CD1c-positive myeloid dendritic cell (primary cell): ENCODE measurements around the gene CRIM1.

Experiments
- DNase-seq: peaks from one replicate; pipeline ENCODE4 v3.0.0-alpha.2; 2016; ENCODE audit errors: extremely low spot score

CRIM1 gene

DNA sequence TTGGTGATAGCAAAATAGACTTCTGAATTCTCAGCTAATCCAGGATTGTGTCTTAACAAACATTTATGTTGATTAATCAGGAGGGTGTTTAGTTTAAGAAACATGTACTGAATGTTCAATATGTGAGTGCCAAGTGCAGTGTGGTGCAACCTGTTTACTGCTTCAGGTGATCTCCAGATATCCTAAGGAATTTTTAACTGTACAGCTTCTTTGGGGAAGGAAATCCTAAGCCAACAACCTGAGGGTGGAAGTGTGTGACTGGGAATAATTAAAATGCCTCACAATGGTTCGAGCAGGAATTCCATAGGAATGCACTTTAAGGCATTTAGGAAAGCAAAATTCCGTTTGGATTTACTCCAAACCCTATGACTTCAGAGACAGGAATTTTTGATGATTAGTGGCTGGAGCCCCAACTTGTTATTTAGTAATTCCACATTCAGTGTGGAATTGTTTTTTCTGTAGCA is 16.4 kb downstream of the CRIM1 start:
- DNase-seq = no peak

DNA sequence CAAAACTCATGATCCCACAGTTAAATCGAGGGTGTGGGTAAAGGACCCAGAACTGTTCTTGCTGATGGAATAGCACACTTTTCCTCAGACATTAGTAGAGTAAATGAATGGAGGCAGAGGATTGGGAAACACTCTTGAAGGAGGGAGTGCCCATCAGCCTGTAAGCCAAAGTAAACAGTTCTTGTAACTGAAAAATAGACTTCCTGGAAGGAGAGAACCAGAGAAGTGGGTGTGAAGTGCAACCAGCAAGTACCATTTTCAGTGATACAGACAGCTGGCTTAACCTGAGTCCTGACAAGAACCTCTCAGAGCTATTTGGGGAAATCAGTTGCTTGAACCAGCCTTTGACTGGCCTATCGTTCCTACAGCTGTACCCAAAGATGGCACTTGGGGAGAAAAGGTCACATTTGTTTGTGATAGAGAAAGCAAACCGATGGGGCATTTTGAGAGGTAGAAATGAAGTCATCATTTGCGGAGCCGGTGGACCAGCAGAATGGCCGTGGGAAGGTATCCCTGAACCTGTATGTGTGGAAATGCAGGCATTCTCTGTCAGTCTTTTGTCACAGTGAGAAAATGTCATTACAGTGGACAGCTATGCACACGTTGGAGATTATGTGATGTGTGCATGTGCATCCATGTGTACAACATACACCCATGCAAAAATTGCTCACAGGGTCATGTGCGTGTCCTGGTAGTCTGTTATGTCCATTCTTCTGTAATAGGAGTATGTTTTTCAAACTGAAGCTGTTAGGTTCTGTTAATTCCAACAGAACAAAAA is 17.8 kb downstream of the CRIM1 start:
- DNase-seq = no peak

DNA sequence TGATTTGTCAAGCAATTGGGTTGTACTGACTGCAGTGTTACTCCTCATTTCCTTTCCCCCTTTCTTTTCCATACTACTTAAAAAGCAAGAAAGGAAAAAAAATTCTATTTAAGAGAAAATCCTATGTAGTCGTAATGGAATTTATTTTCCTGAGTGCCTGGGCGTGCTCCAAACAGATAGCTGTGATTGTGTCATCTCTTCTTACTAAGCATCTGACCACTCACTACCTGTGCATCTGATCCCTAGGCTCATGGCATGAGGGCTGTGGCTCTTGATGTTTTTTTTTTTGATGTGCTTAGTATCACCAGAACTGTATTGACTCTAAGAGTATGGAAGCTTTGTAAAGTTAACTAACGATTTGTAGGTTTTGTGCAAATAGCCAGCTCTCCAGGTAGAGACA is 19.0 kb downstream of the CRIM1 start:
- no peak for DNase-seq

DNA sequence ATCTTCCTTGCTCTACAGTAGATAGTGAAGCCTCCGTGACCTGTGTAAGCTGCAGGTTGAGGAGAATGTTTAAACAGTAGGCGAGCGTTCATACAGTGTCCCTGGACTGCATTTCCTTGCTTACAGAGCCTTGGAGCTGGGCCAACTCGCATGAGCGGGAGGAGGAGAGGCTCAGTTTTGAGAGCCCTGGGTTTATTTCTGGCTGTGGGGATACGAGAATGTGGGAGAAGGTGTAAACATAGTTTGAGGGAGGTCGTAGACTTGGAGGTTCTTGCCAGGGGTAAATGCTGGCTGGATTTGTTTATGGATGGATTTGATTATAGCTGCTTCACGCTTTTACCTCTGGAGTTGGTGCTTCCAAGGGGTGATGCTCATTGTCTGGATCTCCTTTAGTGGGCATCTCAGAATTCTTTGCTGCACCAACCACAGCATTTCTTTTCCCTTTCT is 20.8 kb downstream of the CRIM1 start:
- no peak for DNase-seq

DNA sequence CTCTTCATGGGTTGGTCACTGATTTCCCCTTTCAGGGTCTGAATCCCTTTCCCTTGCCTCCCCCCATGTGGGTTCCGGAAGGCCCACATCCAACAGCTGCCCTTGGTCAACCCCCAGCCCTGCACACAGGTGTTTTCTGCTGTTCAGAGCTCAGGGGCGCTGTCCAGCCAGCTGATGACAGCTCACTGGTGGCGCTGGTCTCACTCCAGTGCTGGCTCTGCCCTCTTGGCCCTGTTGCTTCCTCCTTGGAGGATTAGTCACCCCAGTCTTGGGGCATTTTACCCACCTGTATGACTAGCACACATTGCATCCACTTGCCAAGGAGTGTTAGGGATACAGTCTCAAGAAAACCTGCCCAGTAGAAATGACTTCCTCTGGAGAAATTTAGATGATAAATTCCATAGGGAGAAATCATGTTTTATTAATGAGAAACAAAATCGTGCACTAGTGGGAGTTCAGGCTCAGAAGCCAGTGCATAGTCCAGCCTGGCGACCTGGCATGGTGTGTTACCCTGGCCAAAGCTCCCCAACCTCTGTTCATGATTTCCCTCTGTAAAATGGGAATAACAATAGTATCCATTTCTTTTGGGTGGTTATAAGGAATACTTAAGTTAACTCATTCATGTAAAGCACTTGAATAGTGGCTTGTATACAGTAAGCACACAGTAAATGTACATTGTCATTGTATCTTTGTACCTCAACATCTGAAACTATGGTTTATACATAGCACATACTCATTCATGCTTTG is 21.6 kb downstream of the CRIM1 start:
- no peak for DNase-seq

DNA sequence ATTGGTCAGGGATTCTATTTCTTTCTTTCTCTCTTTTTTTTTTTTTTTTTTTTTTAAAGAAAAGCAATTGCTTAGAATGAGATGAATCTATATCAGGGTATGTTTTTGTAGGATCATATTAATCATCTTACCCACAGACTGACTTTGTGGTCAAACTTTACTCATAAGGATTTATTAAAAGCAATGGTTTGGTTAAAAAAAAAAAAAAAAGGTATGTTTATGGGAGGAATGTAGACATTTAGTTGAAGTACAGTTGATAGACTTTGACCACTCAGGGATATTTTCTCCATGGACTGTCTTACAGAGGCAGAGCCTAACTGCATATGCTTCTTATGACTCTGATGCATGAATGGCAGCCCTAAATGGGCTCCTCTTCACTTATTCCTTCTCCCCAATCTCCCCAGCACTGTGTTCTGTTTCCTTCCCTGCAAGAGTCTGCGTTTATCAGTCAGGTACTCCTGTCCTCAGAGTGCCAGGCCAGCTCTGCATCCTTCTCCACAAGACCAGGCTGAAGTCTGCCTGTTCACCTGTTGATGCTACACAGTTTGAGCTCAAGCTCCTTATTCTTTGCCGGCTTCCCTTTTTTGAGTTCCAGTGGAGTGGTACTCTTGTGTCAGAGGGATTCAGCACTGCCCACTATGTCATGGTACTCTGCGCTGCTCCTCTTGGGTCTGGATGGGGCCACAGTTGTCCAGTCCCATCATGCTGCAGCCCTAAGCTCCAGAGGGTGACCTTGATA is 24.3 kb downstream of the CRIM1 start:
- DNase-seq = no peak

DNA sequence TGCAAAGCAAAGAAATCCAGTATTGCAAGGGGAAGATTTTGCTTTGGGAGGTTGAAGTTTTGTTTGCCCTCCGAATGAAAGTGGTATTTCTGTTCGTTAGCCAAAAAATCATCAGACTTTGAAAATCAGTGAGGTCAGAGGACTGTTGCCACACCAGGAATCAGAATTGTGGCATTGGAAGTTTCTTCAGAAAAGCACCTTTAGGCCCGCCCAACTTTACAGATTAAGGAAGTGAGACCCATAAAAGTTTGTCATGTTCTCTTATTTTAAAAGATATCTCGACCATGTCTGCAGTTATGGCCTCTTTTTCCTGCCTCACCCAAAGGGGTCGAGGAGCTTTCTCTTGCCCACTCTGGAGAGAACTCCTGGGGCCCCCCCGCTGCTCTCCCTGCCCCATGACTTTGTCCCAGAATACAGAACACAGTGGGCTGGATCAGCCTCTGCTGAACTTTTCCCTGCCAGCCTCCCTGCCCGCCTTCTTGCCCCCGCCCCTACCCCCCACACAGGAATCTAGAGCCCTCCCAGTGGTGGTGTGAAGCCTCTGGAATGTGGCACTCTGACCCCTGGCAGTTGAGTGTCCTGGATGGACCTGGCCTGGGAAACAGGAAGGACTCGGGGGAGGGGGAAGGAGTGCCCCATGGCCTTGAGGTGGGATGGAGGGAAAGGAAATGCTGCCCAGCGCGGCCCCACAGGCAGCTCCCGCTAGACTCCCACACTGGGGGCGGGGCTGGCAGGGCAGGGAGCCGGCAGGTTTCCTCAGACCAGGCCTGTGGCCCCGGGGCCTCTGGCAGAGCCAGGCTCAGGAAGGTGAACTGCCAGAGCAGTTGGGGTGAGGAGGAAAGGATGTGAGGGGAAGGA is 25.3 kb downstream of the CRIM1 start:
- DNase-seq = peak; percentile 64

DNA sequence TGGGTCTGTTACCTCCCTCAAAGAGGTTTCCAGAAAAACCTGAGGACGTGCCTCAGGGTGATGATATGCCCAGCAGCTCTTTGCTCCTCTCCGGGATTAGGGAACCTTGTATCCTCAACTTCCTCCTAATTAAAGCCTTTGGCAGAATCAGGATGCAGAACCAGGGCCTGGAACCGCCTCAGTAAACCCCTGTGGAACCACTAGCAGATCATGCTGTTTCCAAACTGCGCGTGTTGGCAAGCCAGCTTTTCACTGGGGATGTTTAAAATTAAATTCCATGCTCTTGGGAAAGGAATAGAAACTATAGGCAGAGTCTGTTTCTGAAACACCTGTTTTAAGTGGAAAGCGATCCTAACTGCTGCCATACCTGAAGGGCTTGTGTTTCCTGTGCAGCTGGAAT is 26.4 kb downstream of the CRIM1 start:
- DNase-seq = peak; percentile 18

DNA sequence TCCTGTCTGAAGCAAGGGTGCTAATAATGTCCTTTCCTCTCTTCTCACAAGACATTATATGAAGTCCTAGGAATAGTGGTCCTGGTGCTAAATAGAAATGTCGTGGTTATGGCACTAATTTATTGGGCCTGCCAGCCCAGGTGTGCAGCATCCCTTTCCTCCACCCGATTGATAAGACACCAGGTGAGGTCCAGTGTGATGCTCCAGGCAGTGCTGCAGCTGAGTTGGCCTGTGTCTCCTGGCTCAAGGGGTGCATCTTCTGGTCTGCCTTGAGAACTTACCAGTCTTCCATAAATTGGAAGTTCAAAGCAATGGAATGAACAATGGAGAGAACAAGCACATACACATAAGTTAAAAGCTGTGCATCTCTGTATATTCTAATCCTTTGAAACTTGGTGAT is 26.9 kb downstream of the CRIM1 start:
- DNase-seq = no peak

DNA sequence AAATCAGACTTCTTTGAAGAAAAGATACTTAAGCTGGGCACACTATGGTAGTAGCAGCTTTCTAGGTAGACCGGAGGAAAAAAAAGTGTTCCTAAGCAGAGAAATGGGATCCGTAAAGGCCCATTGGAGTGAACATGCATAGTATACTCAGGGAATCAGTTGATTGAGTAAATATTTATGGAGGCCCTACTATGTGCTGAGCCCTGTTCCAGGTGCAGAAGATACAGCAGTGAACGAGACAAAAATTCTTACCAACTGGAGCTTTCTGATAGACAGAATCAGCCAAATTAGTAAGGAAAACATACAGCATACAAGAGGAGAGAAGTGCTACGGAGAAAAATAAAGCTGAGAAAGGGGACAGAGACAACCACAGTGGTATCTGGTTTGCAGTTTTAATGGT is 28.1 kb downstream of the CRIM1 start:
- no peak for DNase-seq

DNA sequence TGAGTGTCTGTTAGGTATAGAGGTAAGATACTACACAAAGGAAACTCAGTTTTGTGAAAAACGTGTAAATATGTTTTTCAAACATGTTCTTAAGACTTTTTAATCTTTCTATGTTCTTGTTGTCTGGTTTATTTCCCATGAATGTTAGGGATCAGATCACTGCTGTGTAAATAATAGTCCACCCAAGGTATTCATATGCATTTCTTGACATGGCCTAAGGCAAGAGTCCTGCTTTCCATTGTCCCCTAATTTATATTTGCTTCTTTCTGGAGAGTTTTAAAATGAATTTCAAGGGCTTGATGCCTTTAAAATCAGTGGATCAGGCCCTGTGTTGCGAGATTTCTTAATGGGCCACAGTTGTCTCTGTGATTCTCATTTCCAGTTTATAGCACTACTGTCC is 28.9 kb downstream of the CRIM1 start:
- no peak for DNase-seq

DNA sequence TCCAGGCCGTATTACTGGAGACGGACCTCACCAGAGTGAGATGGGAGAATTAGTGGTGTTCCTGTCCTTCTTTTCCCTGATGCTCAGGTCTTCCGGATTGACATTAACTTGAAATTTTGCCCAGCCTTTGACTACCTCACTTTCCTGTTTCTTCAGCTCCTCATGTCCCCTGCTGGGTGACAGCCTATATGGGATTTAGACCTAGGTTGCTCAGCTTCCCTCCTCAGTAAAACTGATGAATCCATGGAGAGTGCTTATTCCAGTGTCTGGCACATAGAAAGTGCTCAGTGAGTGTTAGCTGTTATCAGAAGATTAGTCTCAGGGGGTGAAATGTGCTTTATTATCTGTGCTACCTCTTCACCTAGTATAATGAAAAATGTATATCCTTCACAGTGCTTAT is 30.0 kb downstream of the CRIM1 start:
- no peak for DNase-seq

DNA sequence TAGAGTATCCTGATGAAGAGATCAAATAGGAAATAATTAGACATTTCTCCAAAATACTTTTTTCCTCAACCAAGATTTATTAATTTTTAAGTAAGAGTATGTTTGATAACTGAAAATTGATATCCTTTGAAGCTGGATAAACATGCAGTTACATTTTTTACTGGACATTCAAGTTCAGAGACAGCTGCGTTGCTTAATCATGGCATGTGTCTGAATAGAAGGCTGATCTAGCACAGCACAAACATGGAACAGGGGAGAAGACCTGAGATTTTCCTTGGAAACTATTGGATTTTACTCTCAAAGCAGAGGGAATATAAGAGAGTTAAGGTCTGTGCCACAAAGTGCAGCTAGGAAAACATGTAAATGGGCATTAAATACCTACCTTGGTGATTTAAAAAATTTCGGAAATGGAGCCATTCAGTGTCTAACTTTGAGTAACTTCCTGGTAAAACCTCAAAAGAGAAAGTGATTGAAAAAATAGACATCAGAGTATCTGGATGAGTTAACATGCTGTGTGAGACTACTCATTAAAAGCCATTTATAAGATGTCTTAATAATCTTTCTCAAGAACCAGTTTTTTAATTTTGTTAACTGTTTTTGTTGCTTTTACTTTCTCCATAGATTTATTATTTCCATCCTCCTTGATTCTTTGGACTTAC is 31.8 kb downstream of the CRIM1 start:
- DNase-seq = no peak

DNA sequence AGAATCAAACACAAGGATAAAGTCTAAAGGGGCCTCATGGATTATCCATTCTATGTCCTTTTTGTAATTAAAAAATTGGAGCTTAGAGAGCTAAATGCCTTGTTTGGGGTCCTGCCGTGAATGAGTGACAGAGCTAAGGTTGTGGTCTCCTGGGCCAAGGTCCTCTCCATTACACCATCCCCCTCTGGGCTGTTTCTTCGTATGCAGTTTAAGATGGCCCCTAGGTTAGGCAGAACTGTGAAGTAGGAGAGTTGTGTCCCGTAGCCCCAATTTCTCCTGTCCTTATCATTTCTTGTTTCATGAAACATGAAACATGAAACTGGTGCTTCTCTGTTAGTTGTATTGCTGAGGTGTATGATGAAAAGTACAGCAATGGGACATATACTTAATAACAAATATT is 32.9 kb downstream of the CRIM1 start:
- DNase-seq = no peak

DNA sequence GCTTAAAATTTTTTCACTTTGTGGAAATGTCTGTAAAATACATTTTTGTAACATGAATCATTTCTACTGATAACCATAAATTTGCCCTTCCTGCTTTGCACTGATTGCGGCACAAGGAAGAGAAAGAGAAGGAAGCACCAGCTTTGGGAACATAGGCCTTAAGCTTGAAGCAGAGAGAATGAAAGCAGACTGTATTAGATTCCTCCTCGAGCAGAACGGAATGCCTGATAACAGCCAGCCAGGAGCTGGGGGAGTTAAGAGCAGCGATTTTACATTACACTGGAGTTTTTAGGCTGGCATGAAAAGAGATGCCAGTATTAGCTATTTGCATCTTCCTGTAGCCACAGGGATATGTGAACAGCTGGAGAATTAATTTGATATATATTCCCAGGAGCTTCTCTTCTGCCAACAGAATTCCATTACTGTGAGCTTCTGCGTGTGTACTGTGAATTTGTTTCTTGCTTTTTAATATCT is 33.5 kb downstream of the CRIM1 start:
- DNase-seq = no peak

DNA sequence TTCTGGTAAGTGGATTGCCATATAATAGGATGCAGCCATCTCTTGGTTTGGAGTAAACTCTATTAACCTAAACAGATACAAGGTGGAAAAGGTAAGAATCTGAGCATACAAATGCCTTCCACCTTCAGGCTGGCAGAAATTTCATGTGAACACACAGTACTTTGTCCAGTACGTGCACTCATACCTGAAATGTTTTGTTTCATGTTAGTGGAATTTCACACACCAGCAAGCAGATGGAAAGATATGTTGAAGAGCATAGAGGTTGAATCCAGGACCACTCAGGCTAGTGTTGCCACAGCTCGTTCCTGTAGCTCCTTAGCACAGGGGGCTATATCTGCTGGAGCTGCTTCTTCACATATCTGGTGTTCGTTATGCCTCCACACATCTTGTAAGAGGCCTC is 34.0 kb downstream of the CRIM1 start:
- DNase-seq = no peak

DNA sequence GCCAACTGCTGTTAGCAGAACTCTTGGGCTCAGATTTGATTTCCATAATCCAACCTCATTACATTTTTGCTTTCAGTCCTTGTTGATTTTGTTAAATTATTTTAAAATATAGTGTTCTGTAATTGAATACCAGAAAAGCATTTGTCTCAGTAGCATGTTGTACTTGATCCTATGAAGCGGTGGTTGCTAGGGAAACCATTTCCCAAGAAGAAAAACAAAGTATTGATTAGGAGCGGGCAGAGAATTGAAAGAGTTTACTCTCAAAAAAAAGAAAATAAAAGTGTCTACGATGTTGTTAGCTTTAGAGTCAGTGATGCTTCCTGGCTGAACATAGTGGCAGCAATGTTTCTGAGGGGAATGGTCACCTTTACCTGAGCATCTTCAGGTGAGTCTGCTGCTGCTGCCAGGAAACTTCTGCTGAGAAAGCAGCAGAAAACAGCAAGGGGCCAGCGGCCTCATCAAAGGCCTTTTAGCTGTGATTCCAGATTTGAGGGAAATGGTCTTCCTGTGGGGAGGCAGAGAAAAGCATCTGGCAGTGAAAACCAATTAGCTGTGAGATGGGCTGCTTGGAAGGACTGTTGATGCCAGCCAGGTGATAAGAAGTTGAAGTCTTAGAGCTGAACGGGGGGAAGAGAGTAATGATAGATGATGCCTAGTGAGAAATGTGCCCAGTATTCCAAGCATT is 37.1 kb downstream of the CRIM1 start:
- DNase-seq = no peak

DNA sequence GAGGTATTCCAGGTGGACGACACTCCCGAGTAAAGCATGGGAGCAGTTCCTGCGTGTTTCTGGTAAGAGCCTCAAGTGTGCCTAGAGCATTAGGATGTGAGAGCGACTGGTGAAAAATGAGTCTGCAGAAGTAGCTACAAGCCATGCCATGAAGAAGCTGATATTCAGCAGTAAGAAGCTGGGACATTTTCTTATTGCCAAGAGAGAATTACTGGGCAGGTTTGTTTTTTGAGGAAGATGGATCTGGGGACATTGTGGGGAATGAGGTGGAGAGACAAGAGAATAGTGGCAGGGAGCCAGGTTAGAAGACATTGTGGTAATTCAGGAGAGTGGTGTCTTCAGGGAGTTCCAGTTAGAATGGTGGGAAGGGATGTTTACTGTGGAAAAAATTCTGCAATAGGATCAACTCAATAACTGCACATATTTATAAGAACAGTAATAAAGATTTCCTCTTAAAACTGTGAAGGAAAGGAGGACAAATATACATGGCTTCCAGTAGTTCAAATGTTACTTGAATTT is 38.2 kb downstream of the CRIM1 start:
- DNase-seq = no peak

DNA sequence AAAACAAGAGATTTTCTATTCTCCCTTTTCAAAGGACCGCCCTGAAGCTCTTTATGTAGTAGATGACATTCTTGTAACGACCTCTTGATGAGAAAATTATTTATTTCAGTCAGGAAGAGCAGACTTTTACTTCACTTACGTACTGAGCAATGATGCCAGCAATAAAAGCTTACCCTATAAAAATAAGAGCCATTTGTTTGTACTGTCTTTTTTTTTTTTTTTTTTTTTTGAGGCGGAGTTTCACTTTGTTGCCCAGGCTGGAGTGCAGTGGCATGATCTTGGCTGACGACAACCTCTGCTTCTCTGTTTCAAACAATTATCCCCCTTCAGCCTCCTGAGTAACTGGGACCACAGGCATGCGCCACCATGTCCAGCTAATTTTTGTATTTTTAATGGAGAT is 39.2 kb downstream of the CRIM1 start:
- DNase-seq = no peak

DNA sequence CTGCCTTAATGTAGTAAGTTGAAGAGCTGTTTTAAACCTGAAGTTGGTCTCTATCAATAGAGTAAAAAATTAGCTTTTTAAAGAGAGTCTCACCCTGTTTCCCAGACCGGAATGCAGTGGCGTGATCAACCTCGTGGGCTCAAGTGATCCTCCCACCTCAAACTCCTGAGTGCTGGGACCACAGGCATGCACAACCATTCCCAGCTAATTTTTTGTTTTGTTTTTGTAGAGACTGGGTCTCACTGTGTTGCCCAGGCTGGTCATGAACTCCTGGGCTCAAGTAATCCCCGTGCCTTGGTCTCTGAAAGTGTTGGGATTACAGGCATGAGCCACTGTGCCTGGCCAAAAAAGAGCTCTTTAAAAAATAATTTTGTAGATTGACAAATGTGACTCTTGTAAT is 40.3 kb downstream of the CRIM1 start:
- no peak for DNase-seq
